Measurements from ENCODE around the gene EGLN3.

Gene EGLN3

DNA sequence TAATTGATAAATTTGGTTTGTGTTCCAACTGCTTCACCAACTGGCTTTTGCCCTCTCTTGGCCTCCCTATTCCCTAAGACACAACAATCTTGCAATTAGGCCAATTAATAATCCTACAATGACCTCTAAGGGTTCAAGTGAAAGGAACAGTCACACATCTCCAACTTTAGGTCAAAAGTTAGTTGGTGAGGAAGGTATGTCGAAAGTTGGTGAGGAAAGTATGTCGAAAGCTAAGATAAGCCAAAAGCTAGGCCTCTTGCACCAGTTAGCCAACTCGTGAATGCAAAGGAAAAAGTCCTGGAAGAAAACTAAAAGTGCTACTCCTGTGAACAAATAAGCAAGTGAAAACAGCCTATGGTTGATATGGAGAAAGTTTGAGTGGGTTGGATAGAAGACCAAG, 32.6 kb downstream of the EGLN3 start:
- POLR2A ChIA-PET (ENCODE audit: low non-redundant PET), result no interaction called here
- CTCF ChIA-PET, result no interaction called here
- no peak overlapping the region for H3K27ac ChIP-seq
- TF ChIP-seq, protein P1, sequence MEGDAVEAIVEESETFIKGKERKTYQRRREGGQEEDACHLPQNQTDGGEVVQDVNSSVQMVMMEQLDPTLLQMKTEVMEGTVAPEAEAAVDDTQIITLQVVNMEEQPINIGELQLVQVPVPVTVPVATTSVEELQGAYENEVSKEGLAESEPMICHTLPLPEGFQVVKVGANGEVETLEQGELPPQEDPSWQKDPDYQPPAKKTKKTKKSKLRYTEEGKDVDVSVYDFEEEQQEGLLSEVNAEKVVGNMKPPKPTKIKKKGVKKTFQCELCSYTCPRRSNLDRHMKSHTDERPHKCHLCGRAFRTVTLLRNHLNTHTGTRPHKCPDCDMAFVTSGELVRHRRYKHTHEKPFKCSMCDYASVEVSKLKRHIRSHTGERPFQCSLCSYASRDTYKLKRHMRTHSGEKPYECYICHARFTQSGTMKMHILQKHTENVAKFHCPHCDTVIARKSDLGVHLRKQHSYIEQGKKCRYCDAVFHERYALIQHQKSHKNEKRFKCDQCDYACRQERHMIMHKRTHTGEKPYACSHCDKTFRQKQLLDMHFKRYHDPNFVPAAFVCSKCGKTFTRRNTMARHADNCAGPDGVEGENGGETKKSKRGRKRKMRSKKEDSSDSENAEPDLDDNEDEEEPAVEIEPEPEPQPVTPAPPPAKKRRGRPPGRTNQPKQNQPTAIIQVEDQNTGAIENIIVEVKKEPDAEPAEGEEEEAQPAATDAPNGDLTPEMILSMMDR (conservative IDR thresholded peaks at IDR 0.05; ENCODE audit: low read depth), result no peak
- no peak for DNase-seq (ENCODE audit: low spot score)

DNA sequence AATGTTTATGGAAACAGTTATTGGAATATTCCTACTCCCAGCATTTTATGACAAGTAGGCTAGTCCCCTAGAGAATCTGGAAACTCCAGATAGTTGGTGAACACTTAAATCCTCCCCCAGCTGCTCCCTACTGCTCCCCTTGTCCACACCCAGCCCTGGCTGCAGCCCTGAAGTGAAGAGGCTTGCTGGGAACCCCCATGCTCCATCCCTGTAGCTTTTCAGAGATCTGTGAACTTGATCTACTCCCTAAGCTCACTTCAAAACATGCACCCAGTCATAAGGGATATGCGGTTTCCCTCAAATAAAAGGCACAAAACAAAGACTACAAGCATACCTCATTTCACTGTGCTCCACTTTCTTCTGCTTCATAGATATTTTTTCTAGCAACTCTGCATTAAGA, 33.2 kb downstream of the EGLN3 start:
- DNase-seq (ENCODE audit: low spot score), result no peak
- TF ChIP-seq, protein P1 (conservative IDR thresholded peaks at IDR 0.05; ENCODE audit: low read depth), result no peak
- POLR2A ChIA-PET (ENCODE audit: low non-redundant PET), result no interaction called here
- CTCF ChIA-PET, result interaction anchor here (0.6 kb wide), 1 partner anchor 12 kb away, joined by 3 read pairs; no protein-coding TSS in a partner anchor
- H3K27ac ChIP-seq, result no peak overlapping the region

- TF ChIP-seq, protein P1 (conservative IDR thresholded peaks at IDR 0.05; ENCODE audit: low read depth), result no peak
- ChIA-PET POLR2A (ENCODE audit: low non-redundant PET) (no interaction called here), CTCF (interaction anchor here (0.6 kb wide), 1 partner anchor 12 kb away, joined by 3 read pairs; no protein-coding TSS in a partner anchor)
- no peak overlapping the region for H3K27ac ChIP-seq
- DNase-seq (ENCODE audit: low spot score), result peak; percentile 12
Observed at GRCh38 chr14:33916663-33917565, 34.0 kb downstream of the EGLN3 start.

- no peak for DNase-seq (ENCODE audit: low spot score)
- TF ChIP-seq, protein P1 (conservative IDR thresholded peaks at IDR 0.05; ENCODE audit: low read depth), result no peak
- ChIA-PET POLR2A (ENCODE audit: low non-redundant PET) (no interaction called here), CTCF (interaction anchor here (0.6 kb wide), 1 partner anchor 25 kb away, joined by 5 read pairs; no protein-coding TSS in a partner anchor)
- no peak overlapping the region for H3K27ac ChIP-seq
Observed at GRCh38 chr14:33915682-33916081, 35.2 kb downstream of the EGLN3 start.

GRCh38 chr14:33914676-33915516, 36.0 kb downstream of the EGLN3 start:
- CTCF ChIA-PET, result interaction anchor here (0.6 kb wide), 1 partner anchor 297 kb away, joined by 4 read pairs; no protein-coding TSS in a partner anchor
- TF ChIP-seq, protein P1 (conservative IDR thresholded peaks at IDR 0.05; ENCODE audit: low read depth), result no peak

DNA sequence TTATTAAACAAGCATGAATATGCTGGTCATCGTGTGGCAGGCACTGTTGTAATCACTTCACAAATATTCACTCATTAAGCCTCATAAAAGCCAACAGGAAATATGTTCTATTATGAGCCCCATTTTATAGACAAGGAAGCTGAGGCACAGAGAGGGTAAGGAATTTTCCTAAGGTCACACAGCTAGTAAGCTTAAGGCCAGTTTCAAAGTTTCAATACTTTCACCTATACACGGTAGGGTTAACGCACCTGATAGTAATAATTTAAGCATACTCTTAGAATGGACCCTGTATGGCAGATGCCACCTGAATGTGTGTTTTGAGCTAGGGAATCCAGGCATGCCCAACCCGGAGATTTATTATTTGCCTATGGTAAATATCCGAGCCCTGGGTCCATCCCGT, 39.8 kb downstream of the EGLN3 start:
- CTCF ChIA-PET, result no interaction called here
- TF ChIP-seq, protein P1 (conservative IDR thresholded peaks at IDR 0.05; ENCODE audit: low read depth), result no peak
- POLR2A ChIA-PET (ENCODE audit: low non-redundant PET), result no interaction called here
- no peak overlapping the region for H3K27ac ChIP-seq
- DNase-seq (ENCODE audit: low spot score), result no peak

More at GRCh38 chr14:33914676-33915516, 36.0 kb downstream of the EGLN3 start:
- H3K27ac ChIP-seq, result no peak overlapping the region
- POLR2A ChIA-PET (ENCODE audit: low non-redundant PET), result no interaction called here
- peak; percentile 60 for DNase-seq (ENCODE audit: low spot score)

All from RWPE1 (cell line).